Cerebellar cortex (tissue), 1 donor: ENCODE results near the gene LRP1B.

ENCODE experiments used
- DNase-seq: peaks from one replicate; pipeline ENCODE4 v3.0.0-alpha.2; 2015; ENCODE audit warnings: low spot score

The LRP1B gene

DNA sequence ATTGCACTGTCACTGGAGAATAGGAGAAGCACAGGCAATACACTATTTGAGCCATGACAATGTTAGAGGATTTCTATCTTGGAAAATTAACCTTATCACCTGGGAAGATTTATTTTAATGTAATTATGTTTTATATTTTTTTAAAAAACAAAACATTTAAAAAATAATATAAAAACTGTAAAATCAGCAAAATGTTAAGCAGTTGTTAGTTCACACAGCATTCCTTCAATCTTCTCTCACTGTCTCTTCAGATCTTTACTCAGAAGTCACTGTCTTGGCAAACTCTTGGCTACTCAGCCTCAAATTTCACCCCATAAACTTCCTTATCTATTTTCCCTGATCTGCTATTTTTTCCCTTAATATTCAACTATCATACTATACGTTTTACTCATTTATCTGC lies 1322.6 kb downstream of the LRP1B start:
- DNase-seq: no peak

DNA sequence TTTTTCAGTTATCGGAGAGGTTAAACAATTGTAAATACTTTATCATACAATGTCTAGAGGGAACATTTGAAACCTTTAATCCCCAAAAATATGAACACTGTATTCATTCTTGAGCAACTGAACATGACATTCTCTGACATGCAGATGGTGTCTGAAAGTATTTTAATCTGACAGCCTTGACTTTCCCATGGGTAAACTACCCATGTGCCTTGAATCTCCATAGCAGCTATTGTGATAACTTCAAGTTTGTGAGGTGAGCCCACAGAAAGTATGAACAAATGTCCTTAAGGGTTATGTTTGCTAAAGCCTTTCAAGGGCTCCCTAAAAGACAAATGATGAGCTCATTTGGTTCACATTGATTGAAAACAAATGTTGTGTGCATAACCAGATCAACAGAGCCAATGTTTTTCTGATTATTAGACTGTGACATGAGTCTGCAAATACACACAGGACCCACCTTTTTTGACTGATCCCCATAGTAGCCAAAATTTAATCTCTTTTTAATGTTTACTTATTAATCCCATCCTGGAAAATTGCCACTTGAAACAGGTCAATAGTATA lies 1326.0 kb downstream of the LRP1B start:
- DNase-seq: no peak

DNA sequence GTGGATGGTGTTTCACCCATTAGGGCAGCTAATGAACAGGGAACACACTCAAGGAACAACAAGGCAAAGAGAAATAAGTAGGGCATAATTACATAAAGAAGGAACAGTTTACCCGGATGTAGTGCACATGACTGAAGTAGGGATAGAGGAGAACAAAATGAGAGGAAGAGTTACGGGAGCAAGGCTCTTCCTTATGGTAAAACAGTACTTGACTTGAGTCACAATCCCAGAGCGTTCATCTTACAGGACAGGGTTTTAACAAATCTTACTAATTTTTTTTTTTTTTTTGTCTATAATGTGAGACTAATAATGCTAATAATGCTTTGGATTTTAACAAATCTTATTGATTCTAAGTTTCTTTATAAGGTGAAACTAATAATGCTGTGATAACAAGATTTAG lies 1329.5 kb downstream of the LRP1B start:
- DNase-seq: no peak

DNA sequence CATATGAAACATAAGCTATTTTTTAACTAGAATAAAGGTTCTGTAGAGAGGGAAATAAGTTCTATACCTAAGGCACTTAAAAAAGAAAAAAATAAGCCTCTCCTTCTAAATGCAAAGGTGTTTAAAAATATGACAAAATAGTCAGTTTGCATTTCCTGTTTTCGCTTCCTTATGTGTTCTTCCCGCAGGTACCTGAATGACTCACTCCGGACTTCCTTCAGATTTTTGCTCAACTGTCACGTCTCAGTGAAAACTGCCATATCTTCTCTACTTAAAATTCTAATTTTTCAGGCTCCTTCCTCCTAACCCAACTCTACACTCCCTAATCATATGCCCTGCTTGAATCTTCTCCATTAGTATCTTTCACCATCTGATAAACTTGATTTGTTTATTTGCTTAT lies 1333.1 kb downstream of the LRP1B start:
- DNase-seq: no peak

DNA sequence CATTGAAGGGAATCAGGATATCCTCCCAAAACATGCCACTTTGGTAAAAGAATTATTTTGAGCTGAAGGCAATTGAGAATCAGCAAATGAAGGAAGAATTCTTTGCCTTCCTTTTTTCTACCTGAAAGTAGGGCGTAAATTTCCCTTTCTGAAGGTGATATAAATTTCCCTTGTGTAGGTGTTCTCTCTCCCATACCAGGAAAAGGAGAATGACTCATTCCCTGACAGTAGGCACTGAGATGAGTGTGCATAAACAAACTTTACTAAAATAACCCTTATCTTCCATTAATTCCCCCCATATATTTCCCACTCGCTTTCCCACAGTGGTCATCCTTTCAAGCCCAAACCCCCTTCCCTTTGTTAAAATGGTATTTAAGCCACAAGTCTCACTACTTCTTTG lies 1339.0 kb downstream of the LRP1B start:
- DNase-seq: no peak

DNA sequence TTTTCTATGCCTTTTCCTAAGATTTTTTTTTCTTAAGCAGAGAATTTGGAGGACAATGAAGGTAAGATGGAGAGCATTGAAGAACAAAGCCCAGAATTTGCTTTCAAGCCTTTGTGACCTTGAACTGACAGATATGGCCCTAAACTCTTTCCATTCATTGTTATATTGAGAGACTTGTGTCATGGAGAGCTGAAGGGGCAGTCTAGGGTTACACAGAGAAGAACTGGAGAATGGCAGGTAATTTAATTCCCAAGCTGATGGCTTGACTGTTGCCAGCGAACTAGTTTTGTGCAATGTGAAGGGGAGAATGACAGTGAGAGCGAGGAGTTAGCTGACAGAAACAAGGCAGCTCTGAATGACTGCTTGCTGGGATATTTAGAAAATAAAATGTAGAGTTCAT lies 1344.2 kb downstream of the LRP1B start:
- no peak for DNase-seq

DNA sequence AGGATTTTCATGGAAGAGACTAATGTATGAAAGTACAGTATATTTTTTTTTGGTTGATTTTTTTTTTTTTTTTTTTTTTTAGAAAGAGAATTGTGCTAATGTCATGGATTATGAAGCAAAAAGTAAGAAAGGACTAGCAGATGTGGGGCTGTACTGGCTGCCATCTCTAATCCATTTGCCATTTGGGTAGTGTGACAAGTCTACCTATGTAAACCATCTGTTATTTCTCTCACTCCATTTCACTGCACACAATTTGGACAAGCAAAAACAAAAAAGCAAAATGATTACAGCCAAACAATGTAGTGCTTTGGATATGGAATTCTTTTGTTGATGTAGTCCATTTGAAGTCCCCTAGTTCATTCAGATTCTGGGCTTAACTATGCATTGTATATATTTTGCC lies 1355.4 kb downstream of the LRP1B start:
- DNase-seq: peak; percentile 53

DNA sequence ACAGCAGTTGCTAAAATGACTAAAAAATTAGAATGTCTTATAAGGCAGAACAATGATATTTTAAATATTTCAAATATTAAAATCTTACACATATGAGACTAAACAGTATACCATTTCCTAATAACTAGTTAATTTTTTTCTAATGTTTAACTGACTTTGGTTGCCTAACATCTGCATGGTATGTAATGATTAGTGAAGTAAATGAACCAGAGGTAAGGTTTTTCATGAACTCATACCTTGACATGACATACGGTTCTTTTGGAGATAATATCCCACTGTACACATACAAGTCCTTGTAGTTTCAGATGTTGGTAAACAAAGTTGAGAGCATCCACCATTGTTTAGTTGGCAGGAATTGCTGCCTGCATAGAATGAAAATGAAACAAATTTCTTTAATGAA lies 1360.2 kb downstream of the LRP1B start:
- no peak for DNase-seq

DNA sequence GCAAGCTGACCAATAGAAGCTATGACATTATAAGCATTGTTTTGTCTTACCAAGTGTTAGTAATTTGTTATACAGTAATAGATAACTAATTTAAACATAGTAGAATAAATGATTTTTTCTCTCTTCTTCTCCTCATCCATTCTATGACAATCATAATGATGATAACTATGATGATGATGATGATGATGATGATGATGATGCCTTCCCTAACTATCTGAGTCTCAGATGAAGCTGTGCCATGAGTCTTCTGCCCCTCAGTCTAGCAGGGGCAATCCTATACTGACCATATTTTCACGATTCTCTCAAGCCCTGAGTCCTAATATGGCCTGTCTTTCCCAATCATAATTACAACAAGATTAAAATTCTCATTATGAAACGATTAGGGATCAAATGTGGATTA lies 1369.0 kb downstream of the LRP1B start:
- no peak for DNase-seq

DNA sequence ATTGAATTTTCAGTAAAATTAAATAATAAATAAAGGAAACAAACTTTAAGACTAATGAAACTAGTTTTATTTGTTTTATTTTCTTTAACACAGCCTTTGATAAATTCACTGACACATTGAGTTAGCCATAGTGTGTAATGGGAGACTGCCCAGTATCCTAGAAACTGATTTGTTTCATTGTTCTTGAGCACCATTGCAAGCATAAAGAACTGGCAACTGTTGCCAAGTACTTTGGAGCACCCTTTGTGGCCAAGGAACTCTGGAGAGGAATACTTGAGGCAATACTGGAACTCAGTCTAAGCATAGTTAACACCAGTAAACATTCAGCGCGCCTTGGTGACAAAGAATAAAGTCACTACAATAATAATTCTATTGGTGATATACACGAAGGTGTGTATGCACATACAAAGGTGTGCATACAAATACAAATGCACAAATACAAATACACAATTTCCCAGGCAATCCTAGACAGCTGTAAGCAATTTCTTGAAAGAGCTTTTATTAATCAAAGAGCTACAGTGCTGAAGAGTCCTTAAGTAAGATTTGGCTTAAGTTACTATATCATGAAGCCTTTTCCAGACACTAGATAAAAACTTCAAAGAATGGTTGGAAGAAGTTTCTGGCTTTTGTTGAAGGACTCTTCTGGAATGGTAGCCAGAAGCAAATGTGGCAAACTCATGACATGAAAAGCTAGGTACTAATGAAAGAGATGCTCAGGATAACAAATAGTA lies 1371.2 kb downstream of the LRP1B start:
- no peak for DNase-seq

DNA sequence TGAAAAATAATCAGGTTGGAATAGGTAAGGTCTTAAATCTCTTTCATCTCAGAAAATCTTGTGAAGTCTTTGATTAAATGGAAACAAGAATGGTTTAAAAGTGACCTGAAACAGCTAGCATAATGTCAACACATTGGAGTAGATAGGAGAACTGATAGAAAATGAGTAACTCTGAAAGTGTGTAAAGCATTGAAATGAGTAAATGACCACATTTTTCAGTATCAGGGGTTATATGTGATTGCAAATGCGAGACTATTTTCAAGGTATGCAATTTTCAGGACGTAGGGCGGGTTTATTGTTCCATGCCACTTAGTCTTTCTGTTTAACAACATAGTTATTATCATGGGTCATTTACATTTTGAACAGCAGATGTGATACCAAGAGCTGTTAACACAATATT lies 1383.2 kb downstream of the LRP1B start:
- no peak for DNase-seq

DNA sequence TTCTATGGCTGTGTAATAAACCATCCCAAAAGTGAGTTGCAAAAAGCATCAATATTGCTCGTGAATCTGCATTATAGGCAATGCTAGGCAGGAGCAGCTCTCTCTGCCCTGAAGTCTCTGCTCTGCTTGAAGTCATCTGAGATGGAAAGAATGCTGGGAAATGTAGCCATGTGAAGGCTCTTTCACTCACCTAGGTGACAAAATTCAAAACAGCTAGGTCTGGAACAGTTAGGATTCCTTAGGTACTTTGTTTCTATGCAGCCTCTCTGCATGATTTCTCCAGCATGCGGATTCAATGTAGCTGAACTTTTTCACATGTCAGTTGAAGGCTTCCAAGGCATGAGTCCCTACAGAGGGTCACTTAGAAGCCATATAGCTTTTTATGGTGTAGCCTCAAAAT lies 1383.7 kb downstream of the LRP1B start:
- no peak for DNase-seq

DNA sequence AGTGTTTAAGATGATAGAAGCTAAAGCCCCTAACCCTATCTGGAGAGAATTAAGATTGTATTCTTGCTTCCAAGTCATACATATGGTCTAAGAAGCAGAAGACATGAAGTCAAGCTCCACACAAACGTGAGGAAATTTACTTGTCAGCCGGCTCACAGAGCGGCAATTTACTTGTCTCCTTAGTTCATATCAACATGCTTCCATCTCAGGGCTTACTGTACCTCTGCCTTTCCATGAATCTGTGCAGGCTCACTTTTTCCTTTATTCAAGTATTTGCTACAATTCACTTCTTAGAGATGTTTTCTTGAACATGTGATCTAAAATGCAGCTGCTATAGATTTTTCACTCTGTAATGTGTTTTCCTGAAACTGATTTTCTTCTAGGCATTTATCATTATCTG lies 1386.4 kb downstream of the LRP1B start:
- no peak for DNase-seq

DNA sequence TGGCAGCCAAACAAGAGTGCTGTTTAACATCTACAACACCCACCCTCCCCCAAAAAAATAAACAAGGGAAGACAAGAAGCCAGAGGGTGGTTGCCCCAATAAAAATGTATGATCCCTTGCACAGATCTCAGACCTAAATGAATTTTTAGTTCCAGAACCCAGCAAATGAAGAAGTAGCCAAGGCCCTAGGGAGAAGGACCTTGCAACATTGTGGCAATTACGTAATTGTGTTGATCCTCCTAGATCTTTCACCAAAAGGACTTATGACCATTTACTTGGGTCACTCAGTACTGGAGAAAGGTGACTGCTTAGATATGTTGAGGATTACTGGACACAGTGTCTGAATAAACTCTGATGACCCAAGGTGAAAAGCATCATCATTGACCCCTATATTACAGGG lies 1393.8 kb downstream of the LRP1B start:
- DNase-seq: no peak

DNA sequence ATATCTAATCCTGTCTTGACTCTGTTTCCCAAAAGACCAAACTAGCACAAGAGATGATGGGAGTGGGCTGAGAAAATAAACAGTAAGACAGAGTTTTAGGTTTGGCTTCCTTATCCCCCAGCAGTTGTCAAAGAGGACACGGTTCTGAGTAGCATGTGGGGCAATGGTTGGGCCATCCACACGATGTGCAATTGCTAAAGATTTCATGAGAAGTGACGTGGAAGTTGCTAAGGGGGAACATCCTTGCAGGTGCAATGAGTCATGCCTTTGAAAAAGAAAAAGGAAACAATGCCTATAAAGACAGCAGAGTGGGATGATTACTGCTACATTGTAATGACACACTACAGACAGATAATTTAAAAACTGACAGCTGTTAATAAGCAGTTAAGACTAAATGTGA lies 1395.8 kb downstream of the LRP1B start:
- no peak for DNase-seq

DNA sequence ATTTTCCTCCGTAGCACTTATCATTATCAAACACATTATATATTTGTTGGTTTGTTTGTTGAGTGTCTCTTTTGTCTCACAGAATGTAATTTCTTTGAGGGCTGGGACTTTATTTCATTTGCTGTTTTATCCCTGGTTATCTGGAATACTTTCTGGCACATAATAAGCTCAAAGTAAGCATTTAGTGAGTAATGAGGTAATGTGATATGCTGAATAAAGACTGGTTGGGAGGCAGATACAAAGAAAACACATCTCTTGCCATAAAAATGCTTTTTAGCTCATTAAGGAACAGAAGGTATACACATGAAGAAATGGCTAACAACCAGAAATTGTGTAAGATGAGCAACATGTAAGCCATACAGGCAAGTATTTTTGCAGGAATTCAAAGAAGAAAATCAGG lies 1411.8 kb downstream of the LRP1B start:
- DNase-seq: no peak

DNA sequence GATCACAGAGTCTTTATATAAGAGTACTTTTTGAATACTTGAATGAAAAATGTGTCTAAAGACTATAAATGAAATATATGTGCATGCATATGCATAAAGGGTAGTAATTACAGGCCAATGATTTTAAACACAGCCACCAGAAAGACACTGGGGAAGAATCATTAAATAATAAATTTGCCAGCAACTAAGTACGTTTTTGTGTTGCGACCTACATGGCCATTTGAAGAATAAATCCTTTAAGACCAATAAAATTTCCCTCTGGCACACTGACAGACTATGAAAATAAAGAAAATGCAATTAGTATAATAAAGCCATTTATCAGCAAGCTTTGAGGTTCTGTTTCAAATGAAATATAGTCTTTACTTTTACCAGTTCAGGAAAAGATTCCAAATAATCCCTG lies 1413.3 kb downstream of the LRP1B start:
- no peak for DNase-seq

DNA sequence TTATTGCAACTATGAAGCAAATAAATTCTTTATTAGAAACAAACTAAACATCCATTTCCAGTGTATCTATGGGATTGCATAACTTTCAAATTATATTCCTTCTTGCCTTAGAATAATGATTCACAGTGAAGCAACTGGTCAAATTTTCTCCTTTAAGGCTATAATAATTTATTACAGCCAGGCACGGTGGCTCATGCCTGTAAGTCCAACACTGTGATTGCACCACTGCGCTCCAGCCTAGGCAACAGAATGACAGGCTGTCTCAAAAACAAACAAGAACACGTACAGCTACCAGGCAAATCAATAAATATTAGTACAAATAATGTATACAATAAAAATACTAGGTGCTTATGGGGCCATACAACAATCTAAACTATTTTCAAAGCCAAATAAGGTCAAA lies 1416.2 kb downstream of the LRP1B start:
- DNase-seq: no peak

DNA sequence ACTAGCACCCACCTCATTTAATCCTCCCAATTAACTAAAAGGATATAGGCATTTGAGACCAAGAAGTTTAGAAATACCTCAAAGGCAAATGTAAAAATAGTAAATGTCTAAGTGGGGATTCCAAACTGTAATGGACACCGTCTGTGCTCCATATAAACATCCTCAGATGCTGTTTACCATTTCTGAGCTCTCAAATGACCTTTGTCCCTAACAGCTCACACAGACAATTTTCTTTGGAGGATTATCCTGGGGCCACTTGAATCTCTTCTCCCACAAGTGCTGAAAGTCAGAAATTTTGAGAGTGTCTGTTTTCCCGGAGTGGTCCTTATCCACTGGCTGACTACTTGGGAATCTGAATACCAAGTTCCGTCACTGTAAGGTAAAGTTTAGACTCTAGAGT lies 1418.9 kb downstream of the LRP1B start:
- no peak for DNase-seq

DNA sequence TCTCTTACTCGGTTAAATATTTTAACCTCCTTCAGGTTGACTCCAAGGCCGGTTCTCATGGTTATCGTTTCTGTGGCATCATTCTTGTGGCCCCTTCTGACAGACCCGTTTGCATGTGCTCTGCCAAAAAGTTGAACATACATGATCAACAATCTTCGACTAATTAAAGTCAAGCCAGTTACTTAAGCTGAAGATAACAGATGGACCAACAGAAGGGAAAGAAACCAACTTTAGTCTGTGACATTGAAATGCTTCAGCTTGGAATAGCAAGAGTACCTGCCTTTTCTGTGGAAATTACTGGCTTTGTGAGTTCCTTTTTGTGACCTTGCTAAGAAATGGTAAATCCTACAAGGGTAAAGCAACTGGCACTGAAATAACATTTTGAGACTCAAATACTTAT lies 1429.1 kb downstream of the LRP1B start:
- DNase-seq: no peak

DNA sequence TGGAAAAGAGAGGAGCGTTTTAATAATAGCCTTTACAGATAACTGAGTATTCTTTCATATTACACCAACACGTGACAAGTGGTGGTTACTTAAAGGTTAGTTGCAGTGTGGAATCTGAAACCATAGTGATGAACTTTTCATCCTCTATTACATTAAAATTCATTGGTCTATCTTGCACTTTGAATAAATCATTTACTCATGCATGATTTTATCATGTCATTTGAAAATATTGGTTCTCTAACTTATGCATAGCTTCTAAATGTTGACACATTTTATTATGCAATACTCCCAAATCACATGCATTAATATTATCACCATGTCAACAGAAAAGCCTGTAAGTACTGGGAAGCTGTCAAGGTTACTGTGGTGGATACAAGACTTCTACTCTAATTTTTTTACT lies 1432.2 kb downstream of the LRP1B start:
- no peak for DNase-seq

DNA sequence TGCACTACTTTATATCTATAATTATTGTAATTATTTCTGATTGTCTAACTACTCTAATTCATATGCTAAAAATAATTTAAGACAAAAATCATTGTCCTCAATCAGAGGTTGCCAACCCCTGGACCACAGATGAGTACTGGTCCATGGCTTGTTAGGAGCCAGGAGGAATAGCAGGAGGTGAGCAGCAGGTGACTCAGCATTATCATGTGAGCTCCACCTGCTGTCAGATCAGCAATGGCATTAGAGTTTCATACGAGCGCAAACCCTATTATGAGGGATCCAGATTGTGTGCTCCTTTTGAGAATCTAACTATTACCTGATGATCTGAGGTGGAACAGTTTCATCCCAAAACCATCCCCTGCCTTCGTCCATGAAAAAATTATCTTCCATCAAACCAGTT lies 1434.4 kb downstream of the LRP1B start:
- DNase-seq: no peak

DNA sequence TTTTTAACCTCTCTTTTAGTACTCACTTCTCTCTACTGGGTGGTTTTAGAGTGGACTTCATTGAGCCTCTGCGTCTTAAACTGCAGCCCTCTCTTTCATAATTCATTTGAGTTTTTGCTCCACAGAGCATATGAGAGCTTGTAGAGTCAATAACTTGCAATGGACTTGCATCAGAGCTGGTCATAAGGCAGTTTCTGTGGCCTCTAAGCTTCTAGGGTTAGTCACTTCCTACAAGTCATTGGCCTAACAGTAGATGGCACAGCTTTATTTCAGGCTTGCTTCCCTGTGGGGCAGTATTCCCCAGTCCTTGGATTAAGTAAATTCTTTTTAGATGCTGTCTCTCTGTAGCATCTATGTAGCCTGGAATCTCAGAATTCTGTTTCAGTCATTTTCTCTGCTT lies 1435.7 kb downstream of the LRP1B start:
- no peak for DNase-seq

DNA sequence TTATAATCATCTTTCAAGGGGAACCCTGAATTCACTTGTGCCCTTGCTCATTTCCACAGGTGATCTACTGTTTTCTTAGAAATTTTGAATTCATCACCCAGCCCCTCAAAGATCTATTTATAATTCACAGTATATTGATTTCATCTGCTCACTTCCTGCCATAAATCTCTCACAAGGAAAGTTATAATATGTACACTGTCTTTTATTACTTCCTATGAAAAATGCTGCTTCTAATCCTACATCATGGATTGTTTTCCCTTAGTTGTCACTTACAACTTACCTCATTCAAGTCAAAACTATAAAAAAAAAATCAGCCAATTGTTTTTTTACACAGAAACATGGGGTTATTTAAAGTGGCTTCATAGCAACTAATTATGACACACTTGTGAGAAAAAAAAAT lies 1443.0 kb downstream of the LRP1B start:
- no peak for DNase-seq
